Karpas-422 (cell line): ENCODE measurements around the gene CCL26. TPM values are rescaled to one million over a fixed set of nuclear protein-coding genes. Genes with fewer than 3 reads are reported as not detected.
"Not testable (repeated sequence)": the region's sequence is repeated elsewhere in the genome, so short reads cannot be mapped to it uniquely, and the experiment has no call there.

Experiments
- DNase-seq: peaks from one replicate; pipeline ENCODE4 v3.0.0-alpha.2; 2015
- H2AFZ ChIP-seq: fragments of 200-600 bp; sonication (generic); 2 replicates; pipeline ENCODE4 v1.6.1; 2014; ENCODE audit warnings: antibody characterized with exemption, low read length, mixed read lengths
- H3K27ac ChIP-seq: fragments of 200-600 bp; sonication (generic); 2 replicates; pipeline ENCODE4 v1.5.1; 2014; ENCODE audit warnings: mild to moderate bottlenecking, low read length, moderate library complexity
- H3K27me3 ChIP-seq: fragments of 200-600 bp; sonication (generic); 2 replicates; pipeline ENCODE4 v1.6.1; 2014; ENCODE audit warnings: low read length, mixed read lengths
- H3K36me3 ChIP-seq: fragments of 200-600 bp; sonication (generic); 2 replicates; pipeline ENCODE4 v1.6.1; 2014; ENCODE audit warnings: low read length, mixed read lengths; ENCODE audit not compliant: insufficient read depth
- H3K4me1 ChIP-seq: fragments of 200-600 bp; sonication (generic); 2 replicates; pipeline ENCODE4 v1.6.1; 2014; ENCODE audit warnings: mild to moderate bottlenecking, low read length, mixed read lengths
- H3K4me2 ChIP-seq: fragments of 200-600 bp; sonication (generic); 2 replicates; pipeline ENCODE4 v1.6.1; 2014; ENCODE audit warnings: low read length, low read depth, mild to moderate bottlenecking; ENCODE audit not compliant: poor library complexity, severe bottlenecking
- H3K4me3 ChIP-seq: fragments of 200-600 bp; sonication (generic); 2 replicates; pipeline ENCODE4 v1.5.1; 2014; ENCODE audit warnings: mild to moderate bottlenecking, antibody characterized with exemption, low read length, mixed read lengths
- H3K79me2 ChIP-seq: fragments of 200-600 bp; sonication (generic); 2 replicates; pipeline ENCODE4 v1.6.1; 2014; ENCODE audit warnings: mild to moderate bottlenecking, low read length, mixed read lengths
- H3K9ac ChIP-seq: fragments of 200-600 bp; sonication (generic); 2 replicates; pipeline ENCODE4 v1.6.0; 2014; ENCODE audit warnings: low read length
- H3K9me2 ChIP-seq: fragments of 200-600 bp; sonication (generic), shearing (Covaris generic); replicated peaks from 2 replicates; pipeline ENCODE4 v1.6.0; 2014; ENCODE audit warnings: mild to moderate bottlenecking, low read length, moderate library complexity; ENCODE audit not compliant: insufficient read depth
- H3K9me3 ChIP-seq: fragments of 300-700, 200-600 bp; sonication (generic); 2 replicates; pipeline ENCODE4 v1.6.1; 2014; ENCODE audit warnings: low read length, mixed read lengths
- H4K20me1 ChIP-seq: fragments of 200-600 bp; sonication (generic); 2 replicates; pipeline ENCODE4 v1.6.1; 2014; ENCODE audit warnings: mild to moderate bottlenecking, antibody characterized with exemption, low read length, low read depth; ENCODE audit not compliant: insufficient read depth
- total RNA-seq: library from RNA; depleted of rRNA; stranded (reverse); fragments of >200 nt; shearing (Covaris generic); gene quantifications from 2 replicates; pipeline ENCODE4 v1.2.3, GENCODE V29; 2014; ENCODE audit warnings: low replicate concordance

Gene CCL26
- total RNA-seq, 1 experiment from 2014 or later, result not detected

DNA sequence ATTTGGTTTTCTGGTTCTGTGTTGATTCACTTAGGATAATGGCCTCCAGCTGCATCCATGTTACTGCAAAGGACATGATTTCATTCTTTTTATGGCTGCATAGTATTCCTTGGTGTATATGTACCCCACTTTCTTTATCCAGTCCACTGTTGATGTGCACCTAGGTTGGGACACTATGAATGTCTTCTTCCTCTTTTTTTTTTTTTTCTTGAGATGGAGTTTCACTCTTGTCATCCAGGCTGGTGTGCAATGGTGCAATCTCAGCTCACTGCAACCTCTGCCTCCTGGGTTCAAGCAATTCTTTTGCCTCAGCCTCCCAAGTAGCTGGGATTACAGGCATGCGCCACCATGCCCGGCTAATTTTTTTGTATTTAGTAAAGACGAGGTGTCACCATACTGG, 10.2 kb downstream of the CCL26 start:
- H3K9ac ChIP-seq, H4K20me1 ChIP-seq, H3K4me1 ChIP-seq, DNase-seq, H3K27ac ChIP-seq, H2AFZ ChIP-seq, H3K79me2 ChIP-seq, H3K4me2 ChIP-seq, H3K9me3 ChIP-seq, H3K9me2 ChIP-seq, H3K27me3 ChIP-seq, H3K36me3 ChIP-seq, H3K4me3 ChIP-seq: not testable (repeated sequence)

DNA sequence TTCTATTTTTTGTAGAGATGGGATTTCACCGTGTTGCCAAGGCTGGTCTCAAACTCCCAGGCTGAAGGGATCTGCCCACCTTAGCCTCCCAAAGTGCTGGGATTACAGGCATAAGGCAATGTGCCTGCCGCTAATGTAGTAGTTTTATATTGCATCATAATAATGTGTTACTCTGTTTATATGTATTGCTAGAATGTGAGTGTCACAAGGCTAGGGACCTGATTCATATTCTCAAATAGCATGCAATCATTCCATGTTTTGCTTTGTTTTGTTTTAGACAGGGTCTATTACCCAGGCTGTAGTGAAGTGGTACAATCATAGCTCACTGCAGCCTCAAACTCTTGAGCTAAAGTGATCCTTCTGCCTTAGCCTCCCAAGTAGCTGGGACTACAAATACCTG, 13.5 kb downstream of the CCL26 start:
- no peaks in the 10 kb centered on the region for H3K36me3 ChIP-seq
- H3K27ac ChIP-seq, result no peak overlapping the region
- H3K9ac ChIP-seq, result no peak overlapping the region
- H3K79me2 ChIP-seq, result no peaks in the 10 kb centered on the region
- H3K9me3 ChIP-seq, result no peaks in the 10 kb centered on the region
- no peaks in the 10 kb centered on the region for H4K20me1 ChIP-seq
- H2AFZ ChIP-seq, result no peak overlapping the region
- no peak for DNase-seq
- no peaks in the 10 kb centered on the region for H3K27me3 ChIP-seq
- H3K4me3 ChIP-seq, result no peak overlapping the region
- no peaks in the 10 kb centered on the region for H3K9me2 ChIP-seq
- H3K4me2 ChIP-seq, result no peak overlapping the region
- no peaks in the 10 kb centered on the region for H3K4me1 ChIP-seq

DNA sequence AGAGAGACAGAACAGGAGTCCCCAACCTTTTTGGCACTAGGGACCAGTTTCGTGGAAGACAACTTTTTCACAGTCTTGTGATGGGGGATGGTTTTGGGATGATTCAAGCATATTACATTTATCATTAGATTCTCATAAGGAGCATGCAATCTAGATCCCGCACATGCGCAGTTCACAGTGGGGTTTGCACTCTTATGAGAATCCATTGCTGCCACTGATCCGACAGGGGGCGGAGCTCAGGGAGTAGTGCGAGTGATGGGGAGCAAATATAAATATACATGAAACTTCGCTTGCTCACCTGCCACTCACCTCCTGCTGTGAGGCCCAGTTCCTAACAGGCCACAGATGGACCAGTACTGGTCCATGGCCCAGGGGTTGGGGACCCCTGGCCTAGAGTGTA, 14.2 kb downstream of the CCL26 start:
- Histone ChIP-seq H3K9me3 (no peaks in the 10 kb centered on the region), H3K79me2 (no peaks in the 10 kb centered on the region), H2AFZ (no peak overlapping the region), H3K4me3 (no peak overlapping the region), H3K4me1 (no peaks in the 10 kb centered on the region), H4K20me1 (no peaks in the 10 kb centered on the region), H3K36me3 (no peaks in the 10 kb centered on the region), H3K9ac (no peak overlapping the region), H3K27me3 (no peaks in the 10 kb centered on the region), H3K27ac (no peak overlapping the region), H3K9me2 (no peaks in the 10 kb centered on the region), H3K4me2 (no peak overlapping the region)
- DNase-seq, result no peak

DNA sequence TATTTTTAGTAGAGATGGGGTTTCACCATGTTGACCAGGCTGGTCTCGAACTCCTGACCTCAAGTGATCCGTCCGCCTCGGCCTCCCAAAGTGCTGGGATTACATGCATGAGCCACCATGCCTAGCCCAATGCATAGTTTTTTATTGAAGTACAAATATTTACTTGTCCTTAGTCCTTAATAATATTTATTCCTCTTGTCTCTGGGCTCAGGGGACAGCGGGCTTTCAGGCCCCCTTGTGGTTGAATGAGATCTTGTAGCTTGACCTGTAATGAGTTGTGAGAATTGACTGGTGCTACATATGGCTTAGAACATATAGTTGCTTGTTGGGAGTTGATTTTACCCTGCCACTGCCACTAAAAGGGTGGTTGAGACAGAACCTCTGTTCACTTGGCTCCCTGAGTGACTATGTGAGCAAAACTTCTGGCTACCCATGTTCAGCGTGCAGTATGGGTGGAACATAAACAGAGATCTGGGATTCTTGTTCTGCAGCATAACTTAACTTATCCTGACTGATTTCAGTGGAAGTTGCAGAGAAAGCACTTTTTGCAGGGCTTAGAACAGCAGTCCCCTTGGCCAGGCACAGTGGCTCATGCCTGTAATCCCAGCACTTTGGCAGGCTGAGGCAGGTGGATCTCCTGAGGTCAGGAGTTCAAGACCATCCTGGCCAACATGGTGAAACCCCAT, 14.9 kb downstream of the CCL26 start:
- no peaks in the 10 kb centered on the region for H3K27me3 ChIP-seq
- H3K36me3 ChIP-seq, result no peaks in the 10 kb centered on the region
- H3K27ac ChIP-seq, result no peak overlapping the region
- no peak overlapping the region for H3K4me3 ChIP-seq
- H3K9me2 ChIP-seq, result no peaks in the 10 kb centered on the region
- H3K9me3 ChIP-seq, result no peaks in the 10 kb centered on the region
- H2AFZ ChIP-seq, result no peak overlapping the region
- DNase-seq, result peak; percentile 74
- H3K4me1 ChIP-seq, result no peaks in the 10 kb centered on the region
- H3K9ac ChIP-seq, result no peak overlapping the region
- H3K79me2 ChIP-seq, result no peaks in the 10 kb centered on the region
- H3K4me2 ChIP-seq, result no peak overlapping the region
- no peaks in the 10 kb centered on the region for H4K20me1 ChIP-seq

DNA sequence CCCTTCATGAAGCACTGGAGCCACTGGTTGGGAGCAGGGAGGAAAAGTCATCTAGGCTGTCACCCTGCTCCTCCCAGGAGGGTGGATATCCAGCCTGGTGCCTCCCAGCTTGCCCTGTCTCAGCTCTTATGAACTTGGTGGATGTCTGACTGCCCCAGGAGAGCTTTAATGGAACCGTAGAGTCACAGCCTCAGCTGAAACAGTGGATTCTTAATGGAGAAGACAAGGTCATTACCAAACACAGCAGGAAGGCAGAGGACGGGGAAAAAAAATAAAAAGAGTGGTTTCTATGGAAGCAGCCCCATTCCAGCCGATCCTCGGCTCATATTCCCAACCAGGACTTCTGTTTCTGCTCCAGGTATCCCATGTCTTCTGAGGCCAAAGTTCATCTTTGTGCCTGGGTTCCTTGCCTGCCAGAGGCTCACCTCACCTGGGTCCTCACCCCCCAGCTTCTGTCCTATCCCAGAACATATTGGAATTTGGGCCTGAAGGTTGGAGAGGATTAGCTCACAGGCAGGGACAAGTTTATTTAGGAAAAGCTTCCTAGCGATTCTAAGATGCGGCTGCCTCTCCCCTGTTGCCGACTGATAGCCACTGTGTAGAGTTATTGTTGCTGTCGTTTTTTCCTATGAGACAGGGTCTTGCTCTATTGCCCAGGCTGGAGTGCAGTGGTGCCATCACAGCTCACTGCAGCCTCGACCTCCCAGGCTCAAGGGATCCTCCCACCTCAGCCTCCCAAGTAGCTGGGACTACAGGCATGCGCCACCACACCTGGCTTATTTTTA, 15.6 kb downstream of the CCL26 start:
- no peaks in the 10 kb centered on the region for H3K27me3 ChIP-seq
- no peaks in the 10 kb centered on the region for H3K36me3 ChIP-seq
- no peak overlapping the region for H2AFZ ChIP-seq
- H3K9me3 ChIP-seq, result no peaks in the 10 kb centered on the region
- H3K4me2 ChIP-seq, result no peak overlapping the region
- no peak overlapping the region for H3K4me3 ChIP-seq
- no peaks in the 10 kb centered on the region for H3K79me2 ChIP-seq
- no peaks in the 10 kb centered on the region for H3K9me2 ChIP-seq
- H3K4me1 ChIP-seq, result no peaks in the 10 kb centered on the region
- H3K27ac ChIP-seq, result no peak overlapping the region
- DNase-seq, result no peak
- no peaks in the 10 kb centered on the region for H4K20me1 ChIP-seq
- H3K9ac ChIP-seq, result no peak overlapping the region

DNA sequence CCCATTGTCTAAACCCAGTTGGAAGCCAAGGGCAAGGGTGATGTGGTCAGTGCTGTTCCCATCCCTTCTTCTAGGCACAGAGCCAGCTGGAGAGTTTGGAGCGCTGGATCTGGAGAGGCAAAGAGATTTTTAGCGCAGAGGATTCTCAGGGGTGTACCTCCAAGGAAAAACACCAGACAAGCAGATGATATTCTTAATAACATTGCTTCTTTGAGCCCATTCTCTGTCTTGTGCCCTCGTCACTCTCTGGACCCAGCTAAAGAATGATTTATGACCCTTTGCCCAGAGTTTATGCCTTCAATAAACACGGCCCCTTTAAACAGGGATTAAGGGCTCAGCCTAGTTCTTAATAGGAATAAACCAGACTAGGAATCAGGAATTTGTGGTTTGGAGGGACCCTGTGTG, 28.6 kb downstream of the CCL26 start:
- H3K9ac ChIP-seq, result no peak overlapping the region
- H3K27ac ChIP-seq, result no peak overlapping the region
- H3K27me3 ChIP-seq, result no peaks in the 10 kb centered on the region
- H3K79me2 ChIP-seq, result no peaks in the 10 kb centered on the region
- H3K9me2 ChIP-seq, result no peaks in the 10 kb centered on the region
- no peak for DNase-seq
- no peak overlapping the region for H2AFZ ChIP-seq
- no peak overlapping the region for H3K4me3 ChIP-seq
- no peaks in the 10 kb centered on the region for H3K9me3 ChIP-seq
- H4K20me1 ChIP-seq, result no peaks in the 10 kb centered on the region
- no peak overlapping the region for H3K4me2 ChIP-seq
- no peaks in the 10 kb centered on the region for H3K36me3 ChIP-seq
- H3K4me1 ChIP-seq, result peaks cover 25% of the 10 kb centered on the region

DNA sequence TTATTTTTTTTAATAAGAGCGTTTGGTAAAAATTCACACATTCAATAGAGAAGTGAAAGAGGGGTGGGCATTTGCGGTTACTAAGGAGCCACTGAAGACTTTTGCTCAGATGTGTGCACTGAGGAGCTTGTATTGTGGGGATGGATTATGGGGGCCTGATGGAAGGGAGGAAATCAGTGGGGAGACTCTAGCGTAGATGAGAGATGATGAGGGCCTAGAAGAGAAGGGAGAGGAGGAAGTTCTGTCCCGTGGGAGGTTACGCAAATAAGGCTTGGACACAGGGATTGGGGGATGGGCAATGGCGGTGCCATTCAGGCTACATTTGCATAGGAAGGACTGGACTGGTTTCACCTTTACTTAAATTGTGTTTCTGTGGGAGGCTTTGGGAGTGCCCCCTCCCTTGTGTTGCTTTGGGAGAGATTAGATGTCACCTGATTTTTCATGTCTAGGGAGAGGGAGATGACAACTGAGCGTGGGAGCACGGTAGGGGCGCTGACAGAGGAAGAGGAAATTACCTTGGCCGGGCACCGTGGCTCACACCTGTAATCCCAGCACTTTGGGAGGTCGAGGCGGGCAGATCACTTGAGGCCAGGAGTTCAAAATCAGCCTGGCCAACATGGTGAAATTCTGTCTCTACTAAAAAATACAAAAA, 31.0 kb downstream of the CCL26 start:
- no peaks in the 10 kb centered on the region for H3K9me2 ChIP-seq
- no peaks in the 10 kb centered on the region for H3K79me2 ChIP-seq
- no peaks in the 10 kb centered on the region for H3K27me3 ChIP-seq
- no peaks in the 10 kb centered on the region for H3K36me3 ChIP-seq
- no peak overlapping the region for H2AFZ ChIP-seq
- peak; percentile 87 for DNase-seq
- H3K9ac ChIP-seq, result peak overlapping the region; percentile 13
- no peaks in the 10 kb centered on the region for H3K9me3 ChIP-seq
- H3K4me1 ChIP-seq, result peaks cover 31% of the 10 kb centered on the region
- H3K27ac ChIP-seq, result no peak overlapping the region
- H3K4me3 ChIP-seq, result peak overlapping the region; percentile 56
- no peaks in the 10 kb centered on the region for H4K20me1 ChIP-seq
- H3K4me2 ChIP-seq, result peak overlapping the region; percentile 72
